Measurements from ENCODE around the gene COL4A3. TPM values are rescaled to one million over a fixed set of nuclear protein-coding genes. Genes with fewer than 3 reads are reported as not detected.

Gene COL4A3
- total RNA-seq, 1 donor from 2014 or later: 0.34 TPM

GRCh38 chr2:227234429-227234828 is 70.0 kb downstream of the COL4A3 start:
- Mint-ChIP-seq H3K27ac (no peak overlapping the region), H3K27me3 (peaks cover under 1% of the 10 kb centered on the region), H3K4me3 (ENCODE audit: low read depth) (no peak overlapping the region), H3K9me3 (ENCODE audit: low read depth) (peaks cover 5% of the 10 kb centered on the region), H3K4me1 (ENCODE audit: low read depth) (peaks cover 5% of the 10 kb centered on the region), H3K36me3 (ENCODE audit: insufficient read depth) (no peaks in the 10 kb centered on the region)
- TF ChIP-seq CTCF (IDR thresholded peaks at IDR 0.05; ENCODE audit: unreplicated experiment): no peak
- no peak for DNase-seq (ENCODE audit: low spot score, unreplicated experiment)

- Mint-ChIP-seq H3K27ac (no peak overlapping the region), H3K4me1 (ENCODE audit: low read depth) (peaks cover 5% of the 10 kb centered on the region), H3K27me3 (peaks cover 11% of the 10 kb centered on the region), H3K4me3 (ENCODE audit: low read depth) (no peak overlapping the region), H3K9me3 (ENCODE audit: low read depth) (no peaks in the 10 kb centered on the region), H3K36me3 (ENCODE audit: insufficient read depth) (no peaks in the 10 kb centered on the region)
- no peak for TF ChIP-seq CTCF (IDR thresholded peaks at IDR 0.05; ENCODE audit: unreplicated experiment)
- no peak for DNase-seq (ENCODE audit: low spot score, unreplicated experiment)
Measured at GRCh38 chr2:227237786-227238185, 73.4 kb downstream of the COL4A3 start.

GRCh38 chr2:227238238-227239237 is 74.1 kb downstream of the COL4A3 start:
- no peak overlapping the region for H3K27ac Mint-ChIP-seq
- peaks cover 11% of the 10 kb centered on the region for H3K27me3 Mint-ChIP-seq
- TF ChIP-seq CTCF (IDR thresholded peaks at IDR 0.05; ENCODE audit: unreplicated experiment): peak; percentile 96
- peaks cover 5% of the 10 kb centered on the region for H3K4me1 Mint-ChIP-seq (ENCODE audit: low read depth)
- DNase-seq (ENCODE audit: low spot score, unreplicated experiment): peak; percentile 58
- no peak overlapping the region for H3K4me3 Mint-ChIP-seq (ENCODE audit: low read depth)
- no peaks in the 10 kb centered on the region for H3K9me3 Mint-ChIP-seq (ENCODE audit: low read depth)
- H3K36me3 Mint-ChIP-seq (ENCODE audit: insufficient read depth): no peaks in the 10 kb centered on the region

GRCh38 chr2:227241005-227241404 is 76.6 kb downstream of the COL4A3 start:
- Mint-ChIP-seq H3K27me3 (peaks cover 11% of the 10 kb centered on the region), H3K27ac (no peak overlapping the region), H3K4me1 (ENCODE audit: low read depth) (peaks cover 7% of the 10 kb centered on the region), H3K9me3 (ENCODE audit: low read depth) (no peaks in the 10 kb centered on the region), H3K4me3 (ENCODE audit: low read depth) (no peak overlapping the region), H3K36me3 (ENCODE audit: insufficient read depth) (no peaks in the 10 kb centered on the region)
- no peak for DNase-seq (ENCODE audit: low spot score, unreplicated experiment)
- no peak for TF ChIP-seq CTCF (IDR thresholded peaks at IDR 0.05; ENCODE audit: unreplicated experiment)

GRCh38 chr2:227248876-227249275 is 84.5 kb downstream of the COL4A3 start:
- Mint-ChIP-seq H3K27ac (no peak overlapping the region), H3K4me1 (ENCODE audit: low read depth) (peaks cover 2% of the 10 kb centered on the region), H3K27me3 (no peaks in the 10 kb centered on the region), H3K36me3 (ENCODE audit: insufficient read depth) (no peaks in the 10 kb centered on the region), H3K9me3 (ENCODE audit: low read depth) (no peaks in the 10 kb centered on the region), H3K4me3 (ENCODE audit: low read depth) (no peak overlapping the region)
- DNase-seq (ENCODE audit: low spot score, unreplicated experiment): no peak
- TF ChIP-seq CTCF (IDR thresholded peaks at IDR 0.05; ENCODE audit: unreplicated experiment): no peak
